ENCODE measurements around the gene STRBP.

STRBP gene

DNA sequence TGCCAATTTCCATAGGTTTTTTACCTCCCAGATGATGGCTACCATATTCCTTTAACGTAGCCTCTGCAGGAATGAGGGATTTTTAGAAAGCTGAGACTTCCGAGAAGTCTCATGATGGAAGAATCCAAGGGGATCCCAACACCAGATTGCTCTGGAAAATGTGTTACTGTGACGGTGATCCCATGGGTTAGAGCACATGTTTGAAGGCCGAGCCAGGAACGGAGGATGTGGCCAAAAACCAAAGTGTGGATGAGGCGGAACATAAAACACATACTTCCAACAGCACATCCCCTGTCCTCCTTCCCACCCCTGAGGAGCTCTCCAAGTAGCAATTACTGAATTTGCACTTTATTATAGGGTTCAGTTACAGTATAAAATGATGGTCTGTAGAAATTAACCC, 152.3 kb downstream of the STRBP start:
- no peak for TF ChIP-seq MYC (IDR thresholded peaks at IDR 0.05; ENCODE audit: low read depth, low read length)
- no peak for DNase-seq (ENCODE audit: low read depth)

DNA sequence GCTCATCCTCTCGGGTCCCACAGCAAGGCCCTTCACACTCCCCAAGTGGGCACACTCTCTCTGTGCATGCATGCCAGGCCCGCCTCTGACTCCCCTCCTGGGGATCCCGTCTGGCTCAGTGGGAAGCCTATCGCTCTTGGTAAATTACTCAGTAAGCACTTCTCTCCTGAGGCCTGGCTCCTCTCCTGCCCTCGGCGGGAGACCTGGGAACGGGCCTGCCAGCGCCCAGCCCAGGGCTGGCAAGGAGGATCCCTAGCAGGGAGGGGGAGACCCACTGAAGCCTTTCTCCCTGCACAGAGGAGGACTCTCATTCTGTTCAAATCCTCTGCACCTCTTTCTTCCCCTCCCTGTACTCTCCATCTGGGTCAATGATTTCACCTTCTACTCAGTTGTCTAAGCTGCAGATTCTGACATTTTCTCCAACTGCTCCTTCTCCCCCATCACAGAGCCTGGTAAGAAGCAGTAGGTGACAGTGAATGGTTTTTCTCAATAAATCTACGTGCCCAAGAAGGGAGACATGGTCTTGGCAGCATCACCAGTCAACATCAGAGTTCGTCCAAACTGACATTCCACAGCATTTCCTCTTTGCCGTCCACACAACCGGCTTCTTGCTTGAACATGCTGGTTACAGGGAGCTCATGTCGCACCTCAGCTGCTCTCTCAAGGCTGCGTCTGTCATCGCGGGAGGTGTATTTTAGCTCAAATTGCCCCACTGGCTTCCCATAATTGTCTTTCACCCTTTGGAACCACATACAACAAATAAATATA, 153.1 kb downstream of the STRBP start:
- no peak overlapping the region for H3K4me3 ChIP-seq (ENCODE audit: low read depth, low read length)
- TF ChIP-seq, protein P1, sequence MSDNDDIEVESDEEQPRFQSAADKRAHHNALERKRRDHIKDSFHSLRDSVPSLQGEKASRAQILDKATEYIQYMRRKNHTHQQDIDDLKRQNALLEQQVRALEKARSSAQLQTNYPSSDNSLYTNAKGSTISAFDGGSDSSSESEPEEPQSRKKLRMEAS (IDR thresholded peaks at IDR 0.05; ENCODE audit: low read depth, low read length): no peak
- TF ChIP-seq POLR2A (IDR thresholded peaks at IDR 0.05; ENCODE audit: extremely low read depth, insufficient read length): no peak
- TF ChIP-seq MYC (IDR thresholded peaks at IDR 0.05; ENCODE audit: low read depth, low read length): no peak
- TF ChIP-seq, protein P2, sequence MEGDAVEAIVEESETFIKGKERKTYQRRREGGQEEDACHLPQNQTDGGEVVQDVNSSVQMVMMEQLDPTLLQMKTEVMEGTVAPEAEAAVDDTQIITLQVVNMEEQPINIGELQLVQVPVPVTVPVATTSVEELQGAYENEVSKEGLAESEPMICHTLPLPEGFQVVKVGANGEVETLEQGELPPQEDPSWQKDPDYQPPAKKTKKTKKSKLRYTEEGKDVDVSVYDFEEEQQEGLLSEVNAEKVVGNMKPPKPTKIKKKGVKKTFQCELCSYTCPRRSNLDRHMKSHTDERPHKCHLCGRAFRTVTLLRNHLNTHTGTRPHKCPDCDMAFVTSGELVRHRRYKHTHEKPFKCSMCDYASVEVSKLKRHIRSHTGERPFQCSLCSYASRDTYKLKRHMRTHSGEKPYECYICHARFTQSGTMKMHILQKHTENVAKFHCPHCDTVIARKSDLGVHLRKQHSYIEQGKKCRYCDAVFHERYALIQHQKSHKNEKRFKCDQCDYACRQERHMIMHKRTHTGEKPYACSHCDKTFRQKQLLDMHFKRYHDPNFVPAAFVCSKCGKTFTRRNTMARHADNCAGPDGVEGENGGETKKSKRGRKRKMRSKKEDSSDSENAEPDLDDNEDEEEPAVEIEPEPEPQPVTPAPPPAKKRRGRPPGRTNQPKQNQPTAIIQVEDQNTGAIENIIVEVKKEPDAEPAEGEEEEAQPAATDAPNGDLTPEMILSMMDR (IDR thresholded peaks at IDR 0.05; ENCODE audit: low read depth, low read length): no peak
- DNase-seq (ENCODE audit: low read depth): no peak

More for the DNA sequence above, 152.3 kb downstream of the STRBP start:
- no peak overlapping the region for H3K4me3 ChIP-seq (ENCODE audit: low read depth, low read length)

DNA sequence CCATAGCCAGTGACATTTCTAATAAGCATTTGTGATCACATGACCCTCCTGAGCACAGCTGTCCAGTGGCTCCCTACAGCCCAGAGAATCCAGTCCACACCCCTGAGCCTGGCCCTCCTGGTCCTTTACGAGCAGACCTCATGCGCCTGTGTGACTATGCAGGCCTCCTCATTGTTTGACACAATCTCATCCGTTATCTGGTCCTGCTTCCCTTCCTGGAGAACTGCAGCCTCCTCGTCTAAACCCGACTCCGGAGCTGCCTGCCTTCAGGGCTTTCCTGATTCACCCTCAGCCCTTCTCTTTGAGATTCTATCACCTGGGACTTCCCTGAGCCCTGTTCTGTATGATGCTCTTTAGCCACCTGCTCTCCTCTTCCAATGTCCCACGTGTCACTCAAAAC, 155.2 kb downstream of the STRBP start:
- no peak for DNase-seq (ENCODE audit: low read depth)
- H3K4me3 ChIP-seq (ENCODE audit: low read depth, low read length): no peak overlapping the region
- TF ChIP-seq, protein P1 (IDR thresholded peaks at IDR 0.05; ENCODE audit: low read depth, low read length): no peak
- TF ChIP-seq, protein P2 (IDR thresholded peaks at IDR 0.05; ENCODE audit: low read depth, low read length): no peak
- TF ChIP-seq POLR2A (IDR thresholded peaks at IDR 0.05; ENCODE audit: extremely low read depth, insufficient read length): no peak
- no peak for TF ChIP-seq MYC (IDR thresholded peaks at IDR 0.05; ENCODE audit: low read depth, low read length)

DNA sequence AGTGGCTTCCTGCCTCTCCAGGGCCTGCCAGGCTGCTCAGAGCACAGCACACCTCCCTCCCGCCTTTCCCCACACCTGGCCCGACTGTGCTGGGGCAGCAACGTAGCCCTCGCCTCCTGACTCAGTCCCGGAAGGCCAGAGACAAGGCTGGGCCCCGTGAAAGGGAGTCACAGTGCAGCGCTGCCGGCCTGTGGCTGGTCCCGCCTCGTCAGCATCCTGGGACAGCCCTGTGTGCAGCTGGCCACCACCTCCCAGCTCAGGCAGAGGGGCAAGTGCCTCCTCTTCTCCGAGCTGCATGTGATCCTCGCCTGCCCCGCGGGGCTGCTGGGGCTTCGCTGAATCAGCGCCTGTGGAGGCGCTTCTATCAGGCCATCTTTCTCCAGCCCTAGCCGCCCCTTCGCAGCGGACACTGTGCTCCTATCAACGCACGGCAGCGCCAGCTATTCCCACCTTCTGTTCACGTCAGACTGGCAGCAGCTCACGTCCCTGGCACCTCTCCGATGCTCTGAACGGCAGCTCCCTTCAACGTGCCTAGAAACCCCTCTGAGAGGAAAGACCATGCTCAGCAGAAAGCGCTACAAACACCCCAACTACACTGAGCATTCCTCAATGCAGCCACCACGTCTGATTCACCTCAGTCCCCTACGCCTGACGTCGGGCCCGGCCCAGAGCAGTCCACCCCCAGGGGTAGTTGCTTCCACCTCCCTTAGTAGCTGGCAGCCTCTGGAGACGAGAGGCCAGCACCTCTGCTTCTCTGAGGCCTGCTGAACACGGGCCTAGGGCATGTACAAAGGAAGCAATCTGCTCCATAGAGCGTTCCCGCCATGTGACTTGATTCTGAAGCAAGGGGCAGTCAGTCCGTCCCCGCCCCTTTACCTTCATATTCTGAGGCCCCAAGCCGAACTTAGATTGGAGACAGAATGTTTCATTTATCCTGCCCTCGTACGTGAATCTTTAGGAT, 156.1 kb downstream of the STRBP start:
- no peak for DNase-seq (ENCODE audit: low read depth)
- H3K4me3 ChIP-seq (ENCODE audit: low read depth, low read length): no peak overlapping the region
- TF ChIP-seq, protein P1 (IDR thresholded peaks at IDR 0.05; ENCODE audit: low read depth, low read length): no peak
- TF ChIP-seq, protein P2 (IDR thresholded peaks at IDR 0.05; ENCODE audit: low read depth, low read length): no peak
- TF ChIP-seq POLR2A (IDR thresholded peaks at IDR 0.05; ENCODE audit: extremely low read depth, insufficient read length) (no peak), MYC (IDR thresholded peaks at IDR 0.05; ENCODE audit: low read depth, low read length) (no peak)

DNA sequence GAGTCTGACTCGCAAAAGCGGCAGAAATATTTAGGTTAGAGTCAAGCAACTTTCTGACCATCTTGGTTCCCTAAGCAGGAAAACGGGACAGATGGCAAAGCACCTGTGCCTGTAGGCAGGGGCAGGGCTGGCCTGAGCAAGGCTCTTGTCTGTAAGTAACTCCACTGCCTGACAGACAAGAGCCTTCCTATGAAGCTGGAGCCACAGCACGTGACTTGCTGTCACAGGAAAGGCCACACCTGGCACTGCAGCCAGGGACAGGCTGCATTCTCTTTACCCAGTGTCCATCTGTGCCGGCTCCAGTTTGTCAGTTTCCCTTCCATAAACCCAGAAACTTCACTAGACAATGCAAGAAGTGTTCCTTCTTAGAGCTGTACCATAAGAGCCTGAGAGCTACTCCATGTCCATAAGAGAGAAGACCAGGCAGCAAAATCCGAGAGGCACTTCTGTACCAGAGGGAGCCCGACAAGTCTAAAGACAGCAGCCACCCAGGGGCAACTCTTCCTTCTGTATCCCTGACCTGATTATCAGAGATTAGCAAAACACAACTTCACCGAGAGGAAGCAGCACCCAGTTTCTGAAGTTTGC, 156.9 kb downstream of the STRBP start:
- H3K4me3 ChIP-seq (ENCODE audit: low read depth, low read length): no peak overlapping the region
- TF ChIP-seq, protein P1 (IDR thresholded peaks at IDR 0.05; ENCODE audit: low read depth, low read length): no peak
- TF ChIP-seq POLR2A (IDR thresholded peaks at IDR 0.05; ENCODE audit: extremely low read depth, insufficient read length): no peak
- TF ChIP-seq, protein P2 (IDR thresholded peaks at IDR 0.05; ENCODE audit: low read depth, low read length): no peak
- TF ChIP-seq MYC (IDR thresholded peaks at IDR 0.05; ENCODE audit: low read depth, low read length): no peak
- no peak for DNase-seq (ENCODE audit: low read depth)
